Naive thymus-derived CD8-positive, alpha-beta T cell (primary cell): ENCODE results near the gene WIPI1. TPM values are rescaled to one million over a fixed set of nuclear protein-coding genes. Genes with fewer than 3 reads are reported as not detected.

Experiments used
- ATAC-seq, 2 donors: fragments of 150-1000 bp; cut with Tn5 transposase in 1 of 2; sonication (Bioruptor Pico), chemical (Tn5 transposase) in 1 of 2; 1 replicate in 1 of 2; 2 replicates in 1 of 2; pipeline ENCODE4 v1.10.0; 2021; ENCODE audit warnings: mild to moderate bottlenecking in 2 of 2, moderate library complexity in 2 of 2
- POLR2A ChIA-PET: fragments of 350-600 bp; sonication (Branson Sonifier 250); formaldehyde crosslinking; loops from one replicate; lab custom pipeline; 2021; ENCODE audit warnings: antibody characterized with exemption; lab: Charles Lee
- DNase-seq, 10 donors: peaks; one replicate each; pipeline versions ENCODE4 v3.0.0 to v3.0.0-alpha.2; 2020 to 2022
- H3K27ac Mint-ChIP-seq, 10 donors: one replicate each; pipeline ENCODE4 v1.8.0; 2020 to 2022; ENCODE audit warnings: mild to moderate bottlenecking in 10 of 10, mixed read lengths in 10 of 10, moderate library complexity in 4 of 10, inconsistent platforms in 1 of 10
- H3K27me3 Mint-ChIP-seq, 5 donors: one replicate each; pipeline ENCODE4 v1.8.0; 2021 to 2022; ENCODE audit warnings: mixed read lengths in 5 of 5
- H3K36me3 Mint-ChIP-seq, 3 donors: one replicate each; pipeline ENCODE4 v1.8.0; 2020 to 2022; ENCODE audit warnings: mixed read lengths in 3 of 3, mild to moderate bottlenecking in 2 of 3, inconsistent platforms in 1 of 3
- H3K4me1 Mint-ChIP-seq, 4 donors: one replicate each; pipeline ENCODE4 v1.8.0; 2021 to 2022; ENCODE audit warnings: mixed read lengths in 4 of 4
- H3K4me3 Mint-ChIP-seq, 10 donors: one replicate each; pipeline ENCODE4 v1.8.0; 2020 to 2022; ENCODE audit warnings: mild to moderate bottlenecking in 10 of 10, mixed read lengths in 10 of 10, moderate library complexity in 6 of 10, inconsistent platforms in 1 of 10
- H3K9me3 Mint-ChIP-seq, 9 donors: one replicate each; pipeline ENCODE4 v1.8.0; 2020 to 2022; ENCODE audit warnings: mixed read lengths in 9 of 9, mild to moderate bottlenecking in 3 of 9, inconsistent platforms in 1 of 9, moderate library complexity in 1 of 9
- polyA plus RNA-seq, 3 donors: library from polyadenylated mRNA; unstranded; fragments of 300-500 nt; fragmentation: Illumina TruSeq; gene quantifications; one replicate each; pipeline ENCODE4 v1.2.3, GENCODE V29; 2021
- total RNA-seq, 8 experiments: library from RNA in 2 of 8; stranded (reverse) in 2 of 8; gene quantifications; one replicate each; pipeline ENCODE4 v1.2.3 and lab custom pipeline; 2021 to 2026

The WIPI1 gene
- total and polyA plus RNA-seq, 5 experiments from 2014 or later = 2.5 to 8.3 (median 3.2) TPM

GRCh38 chr17:68482576-68483041 lies 25.3 kb upstream of the WIPI1 start:
- Mint-ChIP-seq H3K4me3 (no peak overlapping the region), H3K27ac (no peak overlapping the region), H3K27me3 (peaks cover 2 to 31% (median 8%) of the 10 kb centered on the region in 5 donors), H3K4me1 (peaks cover 0 to 16% (median 6%) of the 10 kb centered on the region in 4 donors), H3K9me3 (peaks cover 0 to 4% (median 0%) of the 10 kb centered on the region in 9 donors), H3K36me3 (peaks cover 0 to 10% (median 7%) of the 10 kb centered on the region in 3 donors)
- DNase-seq (no peak), ATAC-seq (no peak)
- POLR2A ChIA-PET = interaction anchor here (0.6 kb wide), 1 partner anchor 301 kb away, joined by 7 read pairs; no protein-coding TSS in a partner anchor

- POLR2A ChIA-PET = no interaction called here
- H3K36me3 Mint-ChIP-seq = peaks cover 0 to 10% (median 7%) of the 10 kb centered on the region in 3 donors
- no peak for DNase-seq
- H3K27ac Mint-ChIP-seq = no peak overlapping the region
- H3K9me3 Mint-ChIP-seq = peaks cover 0 to 4% (median 0%) of the 10 kb centered on the region in 9 donors
- H3K4me3 Mint-ChIP-seq = no peak overlapping the region
- peaks cover 0 to 3% (median 0%) of the 10 kb centered on the region in 4 donors for H3K4me1 Mint-ChIP-seq
- ATAC-seq = no peak
- peaks cover 0 to 21% (median 6%) of the 10 kb centered on the region in 5 donors for H3K27me3 Mint-ChIP-seq
Observed at GRCh38 chr17:68480885-68481284, 23.6 kb upstream of the WIPI1 start.

- POLR2A ChIA-PET = no interaction called here
- H3K4me1 Mint-ChIP-seq = peaks cover 0 to 1% (median 0%) of the 10 kb centered on the region in 4 donors
- DNase-seq (no peak), ATAC-seq (no peak)
- peaks cover 0 to 10% (median 0%) of the 10 kb centered on the region in 5 donors for H3K27me3 Mint-ChIP-seq
- no peak overlapping the region for H3K27ac Mint-ChIP-seq
- H3K36me3 Mint-ChIP-seq = no peaks in the 10 kb centered on the region
- H3K9me3 Mint-ChIP-seq = no peaks in the 10 kb centered on the region
- H3K4me3 Mint-ChIP-seq = no peak overlapping the region
Observed at GRCh38 chr17:68470961-68471360, 13.7 kb upstream of the WIPI1 start.

- no peak for DNase-seq
- Mint-ChIP-seq H3K9me3 (no peaks in the 10 kb centered on the region), H3K27ac (no peak overlapping the region), H3K27me3 (peaks cover 0 to 10% (median 0%) of the 10 kb centered on the region in 5 donors), H3K36me3 (no peaks in the 10 kb centered on the region), H3K4me1 (peaks cover 0 to 4% (median 0%) of the 10 kb centered on the region in 4 donors), H3K4me3 (no peak overlapping the region)
- no peak for ATAC-seq
- POLR2A ChIA-PET = no interaction called here
Observed at GRCh38 chr17:68468788-68469187, 11.5 kb upstream of the WIPI1 start.

DNA sequence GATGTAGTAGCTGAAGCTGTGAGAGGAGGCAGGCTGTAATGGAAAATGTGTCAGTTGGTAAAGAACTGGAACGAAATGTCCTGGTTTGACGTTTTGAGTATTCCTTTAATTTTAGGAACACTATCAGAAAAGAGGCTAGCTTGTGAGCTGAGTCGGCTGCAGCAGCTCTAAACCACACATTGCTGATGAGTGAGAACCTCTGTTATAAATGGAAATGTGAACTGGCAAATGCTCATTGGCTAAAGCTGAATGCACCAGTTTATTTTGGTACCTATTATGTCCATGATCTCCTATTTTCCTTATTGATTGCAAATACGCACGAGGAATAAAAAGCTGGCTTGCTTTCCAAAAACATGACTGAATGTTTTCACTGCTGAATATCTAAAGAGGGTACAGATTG lies 11.0 kb upstream of the WIPI1 start:
- no peaks in the 10 kb centered on the region for H3K36me3 Mint-ChIP-seq
- ATAC-seq (no peak), DNase-seq (no peak)
- H3K9me3 Mint-ChIP-seq = no peaks in the 10 kb centered on the region
- POLR2A ChIA-PET = no interaction called here
- peaks cover 0 to 10% (median 0%) of the 10 kb centered on the region in 5 donors for H3K27me3 Mint-ChIP-seq
- peaks cover 0 to 4% (median 0%) of the 10 kb centered on the region in 4 donors for H3K4me1 Mint-ChIP-seq
- no peak overlapping the region for H3K27ac Mint-ChIP-seq
- no peak overlapping the region for H3K4me3 Mint-ChIP-seq

- Mint-ChIP-seq H3K27me3 (peaks cover 0 to 6% (median 0%) of the 10 kb centered on the region in 5 donors), H3K36me3 (no peaks in the 10 kb centered on the region), H3K4me3 (no peak overlapping the region), H3K4me1 (peaks cover 12 to 46% (median 36%) of the 10 kb centered on the region in 4 donors), H3K27ac (peak overlapping the region in 2 of 10 donors; percentile 48 to 68), H3K9me3 (no peaks in the 10 kb centered on the region)
- DNase-seq = no peak
- POLR2A ChIA-PET = interaction anchor here (0.6 to 1.1 kb wide), 2 partner anchors 21 to 172 kb away, joined by 3 to 4 read pairs; partner anchors contain the start of gene ARSG
- ATAC-seq = no peak
Observed at GRCh38 chr17:68463211-68464019, 6.1 kb upstream of the WIPI1 start.

DNA sequence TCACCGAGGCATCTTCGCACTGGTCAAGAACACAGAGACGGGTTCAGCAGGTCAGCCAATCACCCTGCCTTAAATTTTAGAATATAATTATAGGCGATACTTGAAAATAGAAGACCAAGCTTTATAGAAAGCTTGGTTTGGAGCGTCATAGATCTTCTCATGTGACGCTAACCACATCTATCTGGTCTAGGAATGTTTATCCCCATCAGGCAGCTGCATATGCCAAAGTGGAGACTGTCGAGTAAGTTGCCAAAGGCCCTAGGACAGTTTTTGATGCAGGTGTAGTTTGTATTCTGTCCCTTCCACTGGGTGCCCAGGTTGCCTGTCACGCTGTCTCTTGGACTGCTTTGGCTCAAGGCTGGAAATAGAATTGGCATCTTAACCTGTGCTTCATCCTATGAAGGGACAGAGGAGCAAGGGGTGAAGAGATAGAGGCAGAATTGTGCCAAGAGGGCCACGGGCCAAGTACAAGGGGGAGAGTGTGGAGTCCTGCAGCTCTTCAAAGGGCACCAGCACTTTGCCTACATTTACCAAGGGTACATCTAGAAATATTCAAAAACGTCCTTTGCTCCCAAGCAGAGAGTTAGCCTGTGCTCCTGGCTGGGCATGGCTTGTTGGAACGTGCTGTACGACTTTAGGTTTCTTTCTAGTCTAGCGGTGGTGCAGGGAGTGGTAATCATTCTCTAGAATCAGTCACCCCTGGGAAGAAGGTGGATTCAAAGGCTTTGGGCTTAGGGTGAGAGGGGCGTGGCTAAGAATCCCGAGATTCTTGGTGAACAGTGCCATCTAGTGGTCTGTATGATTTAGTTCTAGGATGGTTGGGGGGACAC lies 5.3 kb upstream of the WIPI1 start:
- Mint-ChIP-seq H3K27me3 (peaks cover 0 to 2% (median 0%) of the 10 kb centered on the region in 5 donors), H3K36me3 (no peaks in the 10 kb centered on the region), H3K27ac (peak overlapping the region in 4 of 10 donors; percentile 50 to 80 (median 63)), H3K9me3 (no peaks in the 10 kb centered on the region), H3K4me1 (peaks cover 18 to 54% (median 42%) of the 10 kb centered on the region in 4 donors), H3K4me3 (peak overlapping the region in 3 of 10 donors; percentile 3 to 58 (median 9))
- DNase-seq (peak; percentile 15 to 84 (median 70)), ATAC-seq (peak; percentile 79 to 83)
- POLR2A ChIA-PET = interaction anchor here (1.5 kb wide), 1 partner anchor 171 kb away, joined by 7 read pairs; the partner anchor contains the start of genes ARSG and SLC16A6

- Mint-ChIP-seq H3K4me3 (peak overlapping the region in 2 of 10 donors; percentile 4 to 56), H3K27ac (peak overlapping the region in 5 of 10 donors; percentile 1 to 80 (median 73)), H3K4me1 (peaks cover 18 to 58% (median 46%) of the 10 kb centered on the region in 4 donors), H3K27me3 (no peaks in the 10 kb centered on the region), H3K9me3 (no peaks in the 10 kb centered on the region), H3K36me3 (no peaks in the 10 kb centered on the region)
- POLR2A ChIA-PET = interaction anchor here (1.3 to 1.5 kb wide), 2 partner anchors 165 to 170 kb away, joined by 4 to 7 read pairs; partner anchors contain the start of genes ARSG and SLC16A6
- ATAC-seq (no peak), DNase-seq (no peak)
Observed at GRCh38 chr17:68461589-68461988, 4.3 kb upstream of the WIPI1 start.

DNA sequence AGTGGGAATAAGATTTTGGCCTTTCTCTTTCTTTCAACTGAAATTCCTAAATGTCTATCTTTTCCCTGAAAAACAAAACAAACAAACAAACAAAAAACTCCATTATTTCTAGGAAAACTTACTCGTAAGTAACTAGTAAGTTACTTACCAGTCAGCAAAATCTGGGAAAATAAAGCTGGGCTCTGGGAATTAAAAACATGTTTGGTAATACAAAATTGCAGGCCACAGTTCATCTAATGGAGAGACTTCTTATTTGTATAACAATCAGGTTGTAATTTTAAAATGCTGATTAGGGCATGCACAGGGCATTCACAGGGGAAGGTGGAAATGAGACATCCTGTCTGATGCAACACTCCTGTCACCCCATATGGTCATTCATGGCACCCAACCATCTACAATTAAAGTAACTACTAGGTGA lies 3.8 kb upstream of the WIPI1 start:
- POLR2A ChIA-PET = interaction anchor here (1.0 to 5.8 kb wide), 5 partner anchors 164 to 256 kb away, joined by 3 to 55 read pairs (median 7); partner anchors contain the start of genes ARSG and SLC16A6
- Mint-ChIP-seq H3K36me3 (no peaks in the 10 kb centered on the region), H3K27ac (peak overlapping the region in 6 of 10 donors; percentile 42 to 89 (median 76)), H3K27me3 (no peaks in the 10 kb centered on the region), H3K9me3 (no peaks in the 10 kb centered on the region), H3K4me1 (peaks cover 18 to 62% (median 48%) of the 10 kb centered on the region in 4 donors), H3K4me3 (peak overlapping the region in 2 of 10 donors; percentile 38 to 58)
- no peak for DNase-seq
- no peak for ATAC-seq

DNA sequence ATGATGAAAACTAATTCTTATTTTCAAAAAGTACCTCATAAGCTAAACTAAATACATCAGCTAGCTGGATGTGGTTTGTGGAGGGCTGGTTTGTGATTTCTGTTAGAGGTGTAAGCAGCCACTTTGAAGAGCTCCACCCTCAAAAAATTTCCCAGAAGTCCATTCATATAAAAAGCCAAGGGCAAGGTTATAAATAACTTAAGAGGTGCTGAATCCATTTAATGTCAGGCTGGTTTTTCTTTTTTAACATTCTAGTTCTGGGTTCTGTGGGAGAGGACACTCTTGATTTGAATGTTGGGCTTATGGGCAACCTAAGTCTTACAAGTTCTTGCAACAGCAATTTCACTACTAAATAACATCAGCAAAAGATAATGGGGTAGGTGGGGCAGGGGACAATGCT lies 3.4 kb upstream of the WIPI1 start:
- POLR2A ChIA-PET = interaction anchor here (0.6 to 5.8 kb wide), 6 partner anchors 164 to 256 kb away, joined by 3 to 55 read pairs (median 4); partner anchors contain the start of genes ARSG and SLC16A6
- Mint-ChIP-seq H3K4me1 (peaks cover 18 to 63% (median 50%) of the 10 kb centered on the region in 4 donors), H3K4me3 (peak overlapping the region in 8 of 10 donors; percentile 16 to 64 (median 37)), H3K27ac (peak overlapping the region; percentile 17 to 89 (median 66)), H3K27me3 (no peaks in the 10 kb centered on the region), H3K9me3 (no peaks in the 10 kb centered on the region), H3K36me3 (no peaks in the 10 kb centered on the region)
- ATAC-seq = peak in 1 of 2 donors; percentile 7
- DNase-seq = peak in 6 of 10 donors; percentile 24 to 74 (median 52)

DNA sequence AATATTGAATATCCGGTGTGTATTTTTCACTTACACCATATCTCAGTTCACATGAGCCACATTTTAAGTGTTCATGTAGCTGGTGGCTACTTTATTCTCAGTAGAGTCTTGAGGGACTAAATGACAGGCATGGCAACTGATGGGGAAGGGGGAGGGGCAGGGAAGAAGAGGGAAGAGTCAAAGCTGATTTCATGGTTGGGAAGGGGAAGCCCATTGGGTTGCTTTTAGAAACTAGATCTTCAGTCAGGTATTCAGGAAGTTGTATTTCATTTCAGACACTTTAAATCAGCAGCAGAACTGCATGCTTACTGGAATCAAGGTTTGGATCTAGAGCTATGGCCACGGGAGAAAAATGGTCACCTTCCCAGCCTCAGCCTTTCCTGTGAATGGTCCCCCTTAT lies 2.9 kb upstream of the WIPI1 start:
- Mint-ChIP-seq H3K27me3 (no peaks in the 10 kb centered on the region), H3K9me3 (no peaks in the 10 kb centered on the region), H3K4me3 (peak overlapping the region in 4 of 10 donors; percentile 24 to 64 (median 46)), H3K27ac (peak overlapping the region; percentile 17 to 89 (median 66)), H3K36me3 (no peaks in the 10 kb centered on the region), H3K4me1 (peaks cover 18 to 66% (median 51%) of the 10 kb centered on the region in 4 donors)
- POLR2A ChIA-PET = interaction anchor here (0.6 to 5.8 kb wide), 6 partner anchors 163 to 255 kb away, joined by 3 to 55 read pairs (median 4); partner anchors contain the start of genes ARSG and SLC16A6
- DNase-seq = no peak
- ATAC-seq = no peak
